ENCODE data around the gene MOB2.

MOB2 gene

GRCh38 chr11:1483445-1483961 lies 3.1 kb downstream of the MOB2 start:
- DNase-seq (ENCODE audit: insufficient read length, low spot score) (no peak), FAIRE-seq (no peak)
- TF ChIP-seq PAX5 (IDR thresholded peaks at IDR 0.05; ENCODE audit: insufficient read depth, low read length, severe bottlenecking) (no peak), SPI1 (IDR thresholded peaks at IDR 0.05; ENCODE audit: low read depth, low read length) (no peak), TAF1 (IDR thresholded peaks at IDR 0.05; ENCODE audit: low read depth, low read length) (no peak), POU2F2 (IDR thresholded peaks at IDR 0.05; ENCODE audit: low read depth, low read length) (no peak), POLR2A (IDR thresholded peaks at IDR 0.05; ENCODE audit: low read depth, low read length) (no peak), POLR2AphosphoS5 (IDR thresholded peaks at IDR 0.05; ENCODE audit: low read depth, low read length) (no peak)

- TF ChIP-seq POU2F2 (IDR thresholded peaks at IDR 0.05; ENCODE audit: low read depth, low read length) (no peak), POLR2AphosphoS5 (IDR thresholded peaks at IDR 0.05; ENCODE audit: low read depth, low read length) (no peak), SPI1 (IDR thresholded peaks at IDR 0.05; ENCODE audit: low read depth, low read length) (no peak), POLR2A (IDR thresholded peaks at IDR 0.05; ENCODE audit: low read depth, low read length) (no peak), PAX5 (IDR thresholded peaks at IDR 0.05; ENCODE audit: insufficient read depth, low read length, severe bottlenecking) (no peak), TAF1 (IDR thresholded peaks at IDR 0.05; ENCODE audit: low read depth, low read length) (no peak)
- FAIRE-seq: no peak
- no peak for DNase-seq (ENCODE audit: insufficient read length, low spot score)
Measured at GRCh38 chr11:1482581-1483444, 3.8 kb downstream of the MOB2 start.

GRCh38 chr11:1481861-1482441 lies 4.6 kb downstream of the MOB2 start:
- FAIRE-seq: no peak
- TF ChIP-seq PAX5 (IDR thresholded peaks at IDR 0.05; ENCODE audit: insufficient read depth, low read length, severe bottlenecking) (no peak), POLR2AphosphoS5 (IDR thresholded peaks at IDR 0.05; ENCODE audit: low read depth, low read length) (no peak), SPI1 (IDR thresholded peaks at IDR 0.05; ENCODE audit: low read depth, low read length) (no peak), TAF1 (IDR thresholded peaks at IDR 0.05; ENCODE audit: low read depth, low read length) (no peak)
- DNase-seq (ENCODE audit: insufficient read length, low spot score): no peak

GRCh38 chr11:1481483-1481825 lies 5.1 kb downstream of the MOB2 start:
- DNase-seq (ENCODE audit: insufficient read length, low spot score) (no peak), FAIRE-seq (no peak)
- TF ChIP-seq POLR2A (IDR thresholded peaks at IDR 0.05; ENCODE audit: low read depth, low read length) (no peak), PAX5 (IDR thresholded peaks at IDR 0.05; ENCODE audit: insufficient read depth, low read length, severe bottlenecking) (no peak)

- no peak for TF ChIP-seq PAX5 (IDR thresholded peaks at IDR 0.05; ENCODE audit: insufficient read depth, low read length, severe bottlenecking)
- no peak for TF ChIP-seq POLR2A (IDR thresholded peaks at IDR 0.05; ENCODE audit: low read depth, low read length)
- TF ChIP-seq SPI1 (IDR thresholded peaks at IDR 0.05; ENCODE audit: low read depth, low read length): no peak
- no peak for TF ChIP-seq POU2F2 (IDR thresholded peaks at IDR 0.05; ENCODE audit: low read depth, low read length)
- no peak for TF ChIP-seq TAF1 (IDR thresholded peaks at IDR 0.05; ENCODE audit: low read depth, low read length)
- no peak for TF ChIP-seq POLR2AphosphoS5 (IDR thresholded peaks at IDR 0.05; ENCODE audit: low read depth, low read length)
- FAIRE-seq: no peak
Measured at GRCh38 chr11:1480555-1481482, 5.8 kb downstream of the MOB2 start.

GRCh38 chr11:1480191-1480554 lies 6.4 kb downstream of the MOB2 start:
- no peak for DNase-seq (ENCODE audit: insufficient read length, low spot score)
- FAIRE-seq: no peak
- no peak for TF ChIP-seq POU2F2 (IDR thresholded peaks at IDR 0.05; ENCODE audit: low read depth, low read length)
- no peak for TF ChIP-seq POLR2A (IDR thresholded peaks at IDR 0.05; ENCODE audit: low read depth, low read length)

More at GRCh38 chr11:1480555-1481482, 5.8 kb downstream of the MOB2 start:
- DNase-seq (ENCODE audit: insufficient read length, low spot score): no peak

GRCh38 chr11:1479678-1480118 lies 6.9 kb downstream of the MOB2 start:
- TF ChIP-seq PAX5 (IDR thresholded peaks at IDR 0.05; ENCODE audit: insufficient read depth, low read length, severe bottlenecking): no peak
- no peak for TF ChIP-seq POLR2A (IDR thresholded peaks at IDR 0.05; ENCODE audit: low read depth, low read length)
- no peak for TF ChIP-seq TAF1 (IDR thresholded peaks at IDR 0.05; ENCODE audit: low read depth, low read length)
- TF ChIP-seq SPI1 (IDR thresholded peaks at IDR 0.05; ENCODE audit: low read depth, low read length): no peak
- TF ChIP-seq POU2F2 (IDR thresholded peaks at IDR 0.05; ENCODE audit: low read depth, low read length): no peak
- no peak for TF ChIP-seq POLR2AphosphoS5 (IDR thresholded peaks at IDR 0.05; ENCODE audit: low read depth, low read length)
- FAIRE-seq: no peak
- DNase-seq (ENCODE audit: insufficient read length, low spot score): no peak

- TF ChIP-seq SPI1 (IDR thresholded peaks at IDR 0.05; ENCODE audit: low read depth, low read length) (no peak), PAX5 (IDR thresholded peaks at IDR 0.05; ENCODE audit: insufficient read depth, low read length, severe bottlenecking) (no peak), TAF1 (IDR thresholded peaks at IDR 0.05; ENCODE audit: low read depth, low read length) (no peak), POLR2A (IDR thresholded peaks at IDR 0.05; ENCODE audit: low read depth, low read length) (no peak), POU2F2 (IDR thresholded peaks at IDR 0.05; ENCODE audit: low read depth, low read length) (no peak), POLR2AphosphoS5 (IDR thresholded peaks at IDR 0.05; ENCODE audit: low read depth, low read length) (no peak)
- DNase-seq (ENCODE audit: insufficient read length, low spot score) (no peak), FAIRE-seq (no peak)
Measured at GRCh38 chr11:1479006-1479677, 7.4 kb downstream of the MOB2 start.

- FAIRE-seq (no peak), DNase-seq (ENCODE audit: insufficient read length, low spot score) (no peak)
- TF ChIP-seq POU2F2 (IDR thresholded peaks at IDR 0.05; ENCODE audit: low read depth, low read length) (no peak), TAF1 (IDR thresholded peaks at IDR 0.05; ENCODE audit: low read depth, low read length) (no peak), POLR2A (IDR thresholded peaks at IDR 0.05; ENCODE audit: low read depth, low read length) (no peak), PAX5 (IDR thresholded peaks at IDR 0.05; ENCODE audit: insufficient read depth, low read length, severe bottlenecking) (no peak), SPI1 (IDR thresholded peaks at IDR 0.05; ENCODE audit: low read depth, low read length) (no peak), POLR2AphosphoS5 (IDR thresholded peaks at IDR 0.05; ENCODE audit: low read depth, low read length) (no peak)
Measured at GRCh38 chr11:1478544-1478943, 8.0 kb downstream of the MOB2 start.
